Karpas-422 (cell line): ENCODE results near the gene FUT3. TPM values are rescaled to one million over a fixed set of nuclear protein-coding genes. Genes with fewer than 3 reads are reported as not detected.

ENCODE experiments used
- DNase-seq: peaks from one replicate; pipeline ENCODE4 v3.0.0-alpha.2; 2015
- H2AFZ ChIP-seq: fragments of 200-600 bp; sonication (generic); 2 replicates; pipeline ENCODE4 v1.6.1; 2014; ENCODE audit warnings: antibody characterized with exemption, low read length, mixed read lengths
- H3K27ac ChIP-seq: fragments of 200-600 bp; sonication (generic); 2 replicates; pipeline ENCODE4 v1.5.1; 2014; ENCODE audit warnings: mild to moderate bottlenecking, low read length, moderate library complexity
- H3K27me3 ChIP-seq: fragments of 200-600 bp; sonication (generic); 2 replicates; pipeline ENCODE4 v1.6.1; 2014; ENCODE audit warnings: low read length, mixed read lengths
- H3K36me3 ChIP-seq: fragments of 200-600 bp; sonication (generic); 2 replicates; pipeline ENCODE4 v1.6.1; 2014; ENCODE audit warnings: low read length, mixed read lengths; ENCODE audit not compliant: insufficient read depth
- H3K4me1 ChIP-seq: fragments of 200-600 bp; sonication (generic); 2 replicates; pipeline ENCODE4 v1.6.1; 2014; ENCODE audit warnings: mild to moderate bottlenecking, low read length, mixed read lengths
- H3K4me2 ChIP-seq: fragments of 200-600 bp; sonication (generic); 2 replicates; pipeline ENCODE4 v1.6.1; 2014; ENCODE audit warnings: low read length, low read depth, mild to moderate bottlenecking; ENCODE audit not compliant: poor library complexity, severe bottlenecking
- H3K4me3 ChIP-seq: fragments of 200-600 bp; sonication (generic); 2 replicates; pipeline ENCODE4 v1.5.1; 2014; ENCODE audit warnings: mild to moderate bottlenecking, antibody characterized with exemption, low read length, mixed read lengths
- H3K79me2 ChIP-seq: fragments of 200-600 bp; sonication (generic); 2 replicates; pipeline ENCODE4 v1.6.1; 2014; ENCODE audit warnings: mild to moderate bottlenecking, low read length, mixed read lengths
- H3K9ac ChIP-seq: fragments of 200-600 bp; sonication (generic); 2 replicates; pipeline ENCODE4 v1.6.0; 2014; ENCODE audit warnings: low read length
- H3K9me2 ChIP-seq: fragments of 200-600 bp; sonication (generic), shearing (Covaris generic); replicated peaks from 2 replicates; pipeline ENCODE4 v1.6.0; 2014; ENCODE audit warnings: mild to moderate bottlenecking, low read length, moderate library complexity; ENCODE audit not compliant: insufficient read depth
- H3K9me3 ChIP-seq: fragments of 300-700, 200-600 bp; sonication (generic); 2 replicates; pipeline ENCODE4 v1.6.1; 2014; ENCODE audit warnings: low read length, mixed read lengths
- H4K20me1 ChIP-seq: fragments of 200-600 bp; sonication (generic); 2 replicates; pipeline ENCODE4 v1.6.1; 2014; ENCODE audit warnings: mild to moderate bottlenecking, antibody characterized with exemption, low read length, low read depth; ENCODE audit not compliant: insufficient read depth
- total RNA-seq: library from RNA; depleted of rRNA; stranded (reverse); fragments of >200 nt; shearing (Covaris generic); gene quantifications from 2 replicates; pipeline ENCODE4 v1.2.3, GENCODE V29; 2014; ENCODE audit warnings: low replicate concordance

FUT3 gene
- total RNA-seq, 1 experiment from 2014 or later, result not detected

GRCh38 chr19:5817218-5817617 lies 34.0 kb downstream of the FUT3 start:
- Histone ChIP-seq H3K79me2 (no peaks in the 10 kb centered on the region), H4K20me1 (no peaks in the 10 kb centered on the region), H3K9me2 (no peaks in the 10 kb centered on the region), H3K9ac (no peak overlapping the region), H3K36me3 (no peaks in the 10 kb centered on the region), H3K27ac (no peak overlapping the region), H3K9me3 (no peaks in the 10 kb centered on the region), H3K4me2 (no peak overlapping the region), H2AFZ (no peak overlapping the region), H3K4me1 (peaks cover 6% of the 10 kb centered on the region), H3K4me3 (no peak overlapping the region), H3K27me3 (no peaks in the 10 kb centered on the region)
- DNase-seq, result no peak

- H3K36me3 ChIP-seq, result no peaks in the 10 kb centered on the region
- no peak overlapping the region for H3K4me3 ChIP-seq
- no peak overlapping the region for H3K9ac ChIP-seq
- no peaks in the 10 kb centered on the region for H3K79me2 ChIP-seq
- H3K9me3 ChIP-seq, result no peaks in the 10 kb centered on the region
- H4K20me1 ChIP-seq, result no peaks in the 10 kb centered on the region
- H3K9me2 ChIP-seq, result no peaks in the 10 kb centered on the region
- H2AFZ ChIP-seq, result no peak overlapping the region
- no peak overlapping the region for H3K4me2 ChIP-seq
- H3K27me3 ChIP-seq, result no peaks in the 10 kb centered on the region
- no peaks in the 10 kb centered on the region for H3K4me1 ChIP-seq
- no peak for DNase-seq
- no peak overlapping the region for H3K27ac ChIP-seq
These were observed 36.4 kb downstream of the FUT3 start for GRCh38 chr19:5814852-5815246.

- no peak overlapping the region for H3K9ac ChIP-seq
- no peak overlapping the region for H3K4me3 ChIP-seq
- H2AFZ ChIP-seq, result no peak overlapping the region
- no peak for DNase-seq
- no peak overlapping the region for H3K4me2 ChIP-seq
- no peaks in the 10 kb centered on the region for H4K20me1 ChIP-seq
- no peaks in the 10 kb centered on the region for H3K27me3 ChIP-seq
- no peaks in the 10 kb centered on the region for H3K36me3 ChIP-seq
- no peaks in the 10 kb centered on the region for H3K4me1 ChIP-seq
- no peaks in the 10 kb centered on the region for H3K9me3 ChIP-seq
- no peaks in the 10 kb centered on the region for H3K79me2 ChIP-seq
- no peaks in the 10 kb centered on the region for H3K9me2 ChIP-seq
- no peak overlapping the region for H3K27ac ChIP-seq
These were observed 37.0 kb downstream of the FUT3 start for GRCh38 chr19:5814123-5814851.

GRCh38 chr19:5811117-5811516 lies 40.1 kb downstream of the FUT3 start:
- no peak for DNase-seq
- no peaks in the 10 kb centered on the region for H3K4me1 ChIP-seq
- no peak overlapping the region for H3K27ac ChIP-seq
- H3K9me2 ChIP-seq, result no peaks in the 10 kb centered on the region
- no peak overlapping the region for H3K4me3 ChIP-seq
- H3K9ac ChIP-seq, result no peak overlapping the region
- H4K20me1 ChIP-seq, result no peaks in the 10 kb centered on the region
- H3K36me3 ChIP-seq, result no peaks in the 10 kb centered on the region
- no peaks in the 10 kb centered on the region for H3K79me2 ChIP-seq
- no peak overlapping the region for H3K4me2 ChIP-seq
- no peaks in the 10 kb centered on the region for H3K9me3 ChIP-seq
- H2AFZ ChIP-seq, result no peak overlapping the region
- H3K27me3 ChIP-seq, result no peaks in the 10 kb centered on the region

GRCh38 chr19:5809469-5809868 lies 41.8 kb downstream of the FUT3 start:
- Histone ChIP-seq H3K9me3 (no peaks in the 10 kb centered on the region), H3K36me3 (no peaks in the 10 kb centered on the region), H3K27ac (no peak overlapping the region), H3K4me2 (no peak overlapping the region), H4K20me1 (no peaks in the 10 kb centered on the region), H3K4me3 (no peak overlapping the region), H3K79me2 (no peaks in the 10 kb centered on the region), H3K27me3 (no peaks in the 10 kb centered on the region), H3K9ac (no peak overlapping the region), H2AFZ (no peak overlapping the region), H3K4me1 (peaks cover 2% of the 10 kb centered on the region), H3K9me2 (no peaks in the 10 kb centered on the region)
- no peak for DNase-seq

- Histone ChIP-seq H3K36me3 (no peaks in the 10 kb centered on the region), H3K4me2 (no peak overlapping the region), H3K27ac (no peak overlapping the region), H3K4me3 (no peak overlapping the region), H3K27me3 (no peaks in the 10 kb centered on the region), H4K20me1 (no peaks in the 10 kb centered on the region), H3K4me1 (peaks cover 6% of the 10 kb centered on the region), H2AFZ (no peak overlapping the region), H3K9ac (no peak overlapping the region), H3K9me2 (no peaks in the 10 kb centered on the region), H3K9me3 (no peaks in the 10 kb centered on the region), H3K79me2 (no peaks in the 10 kb centered on the region)
- no peak for DNase-seq
These were observed 42.2 kb downstream of the FUT3 start for GRCh38 chr19:5809053-5809452.

- Histone ChIP-seq H4K20me1 (no peaks in the 10 kb centered on the region), H3K36me3 (no peaks in the 10 kb centered on the region), H3K9ac (no peak overlapping the region), H3K4me3 (no peak overlapping the region), H3K9me3 (no peaks in the 10 kb centered on the region), H3K4me1 (peaks cover 10% of the 10 kb centered on the region), H3K27ac (no peak overlapping the region), H3K9me2 (no peaks in the 10 kb centered on the region), H3K4me2 (no peak overlapping the region), H2AFZ (no peak overlapping the region), H3K79me2 (no peaks in the 10 kb centered on the region), H3K27me3 (no peaks in the 10 kb centered on the region)
- DNase-seq, result no peak
These were observed 43.0 kb downstream of the FUT3 start for GRCh38 chr19:5808120-5808816.

- Histone ChIP-seq H3K4me2 (no peak overlapping the region), H3K36me3 (no peaks in the 10 kb centered on the region), H3K9me3 (no peaks in the 10 kb centered on the region), H3K27ac (no peak overlapping the region), H3K4me1 (peaks cover 10% of the 10 kb centered on the region), H3K4me3 (no peak overlapping the region), H4K20me1 (no peaks in the 10 kb centered on the region), H3K79me2 (no peaks in the 10 kb centered on the region), H3K9me2 (no peaks in the 10 kb centered on the region), H3K9ac (no peak overlapping the region), H2AFZ (no peak overlapping the region), H3K27me3 (no peaks in the 10 kb centered on the region)
- DNase-seq, result no peak
These were observed 44.3 kb downstream of the FUT3 start for GRCh38 chr19:5806905-5807304.
